Stimulated activated CD4-positive, alpha-beta T cell treated with anti-CD3 and anti-CD28 coated beads, Interleukin-15, amount 100 ng/mL, for 1 hour (primary cell): ENCODE measurements around the gene SOX8.

Source experiments
- DNase-seq, 2 donors: peaks; one replicate each; pipeline ENCODE4 v3.0.0-alpha.2; 2020; ENCODE audit warnings: low read depth in 1 of 2, low spot score in 1 of 2

SOX8 gene

DNA sequence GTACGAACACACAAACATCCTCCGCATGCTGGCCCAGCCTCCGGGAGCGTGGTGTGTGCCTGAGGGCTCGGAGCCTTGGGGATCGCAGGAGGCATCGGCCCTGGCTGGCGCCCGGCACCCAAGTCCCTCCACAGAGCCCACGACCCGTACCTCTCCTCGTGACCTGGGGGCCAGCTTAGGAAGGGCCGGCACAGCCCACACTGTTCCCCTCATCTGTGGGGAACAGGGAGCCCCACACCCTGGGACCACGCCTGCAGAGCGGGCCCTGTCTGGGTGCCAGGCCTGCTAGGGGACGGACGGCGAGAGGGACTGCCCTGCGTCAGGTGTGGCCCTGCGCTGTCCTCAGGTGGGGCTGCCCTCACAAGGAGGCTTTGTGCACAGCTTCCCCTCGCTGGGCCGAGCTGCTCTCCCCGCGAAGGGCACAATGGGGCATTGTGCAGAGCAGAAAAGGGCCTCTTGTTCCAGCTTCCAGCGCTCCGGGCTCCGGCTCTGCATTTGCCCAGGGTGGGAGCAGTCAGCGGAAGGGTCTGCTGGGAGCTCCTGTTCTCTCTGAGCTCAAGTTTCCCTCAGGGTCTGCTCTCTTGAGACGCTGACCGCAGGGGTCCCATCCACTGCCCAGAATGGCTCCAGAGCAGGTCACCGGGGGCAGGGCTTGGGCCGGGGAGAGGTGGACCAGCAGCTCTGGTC, 9.1 kb upstream of the SOX8 start:
- no peak for DNase-seq

DNA sequence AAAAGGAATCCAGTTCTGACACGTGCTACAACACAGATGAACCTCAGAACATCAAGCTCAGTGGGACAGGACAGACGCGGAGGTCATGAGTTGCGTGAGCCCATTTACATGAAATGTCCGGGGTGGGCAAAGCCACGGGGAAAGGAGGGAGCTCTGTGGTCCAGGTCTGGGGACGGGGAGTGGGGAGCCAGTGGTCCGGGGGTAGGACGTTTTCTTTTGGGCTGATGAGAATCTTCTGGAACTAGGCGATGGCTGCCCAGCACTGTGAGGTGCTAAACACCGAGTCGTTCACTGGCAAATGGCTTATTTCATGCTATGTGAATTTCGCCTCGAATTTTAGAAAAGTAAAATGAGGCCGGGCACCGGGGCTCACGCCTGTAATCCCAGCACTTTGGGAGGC, 8.2 kb upstream of the SOX8 start:
- DNase-seq: no peak

DNA sequence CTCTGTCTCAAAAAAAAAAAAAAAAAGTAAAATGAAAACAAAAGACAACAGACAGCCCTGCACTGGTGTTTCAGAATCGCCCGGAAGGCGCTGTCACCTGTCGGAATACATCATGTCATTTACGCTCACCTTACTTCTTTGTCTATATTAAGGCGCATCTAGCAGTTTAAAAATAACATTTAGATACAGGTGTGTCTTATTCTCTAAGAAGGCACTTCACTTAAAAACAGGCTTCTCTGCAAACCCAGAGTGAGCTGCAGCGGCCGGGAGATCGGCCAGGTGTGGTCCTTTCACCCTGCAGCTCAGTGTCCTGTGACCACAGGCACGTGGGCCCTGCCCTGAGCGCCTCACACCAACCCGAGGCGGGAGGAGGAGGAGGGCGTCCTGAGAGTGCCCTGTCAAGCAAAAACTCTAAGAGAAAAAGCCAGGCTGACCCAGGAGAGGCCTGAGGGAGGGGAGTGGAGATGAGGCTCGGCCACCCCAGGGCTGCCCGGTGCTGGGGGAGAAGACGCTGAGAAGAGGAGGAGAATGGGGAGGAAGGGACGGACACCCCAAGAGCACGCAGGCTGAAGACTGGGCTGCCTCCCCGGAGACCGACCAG, 7.5 kb upstream of the SOX8 start:
- no peak for DNase-seq

DNA sequence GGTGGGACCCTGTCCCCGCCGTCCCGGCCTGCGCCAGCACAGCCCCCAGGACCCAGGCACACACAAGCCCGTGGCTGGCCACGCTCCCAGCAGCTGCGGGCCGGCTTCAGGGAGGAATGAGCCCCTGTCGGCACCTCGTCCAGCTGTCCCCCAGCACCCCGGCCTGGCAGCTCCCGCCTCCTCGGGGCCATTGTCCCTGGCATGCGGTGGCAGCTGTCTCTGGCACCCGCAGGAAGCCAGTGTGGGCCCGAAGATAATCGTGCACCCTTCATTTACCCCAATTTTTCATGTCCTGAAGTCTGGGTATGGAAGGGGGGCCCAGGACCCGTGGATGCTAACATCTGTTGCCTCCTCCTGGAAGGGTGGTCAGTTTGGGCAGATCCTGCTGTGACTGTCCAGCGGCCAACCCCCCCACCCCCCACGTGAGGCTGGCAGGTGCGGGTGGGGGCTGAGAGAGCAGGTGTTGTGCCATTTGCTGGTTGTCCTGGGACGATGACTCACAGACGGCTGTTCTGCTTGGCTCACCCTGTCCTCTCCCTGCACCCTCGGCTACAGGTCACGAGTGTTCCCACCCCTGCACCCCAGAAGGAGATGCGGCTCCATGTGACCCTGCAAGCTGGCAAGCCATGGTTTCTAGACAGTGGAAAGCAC, 6.8 kb upstream of the SOX8 start:
- DNase-seq: no peak

DNA sequence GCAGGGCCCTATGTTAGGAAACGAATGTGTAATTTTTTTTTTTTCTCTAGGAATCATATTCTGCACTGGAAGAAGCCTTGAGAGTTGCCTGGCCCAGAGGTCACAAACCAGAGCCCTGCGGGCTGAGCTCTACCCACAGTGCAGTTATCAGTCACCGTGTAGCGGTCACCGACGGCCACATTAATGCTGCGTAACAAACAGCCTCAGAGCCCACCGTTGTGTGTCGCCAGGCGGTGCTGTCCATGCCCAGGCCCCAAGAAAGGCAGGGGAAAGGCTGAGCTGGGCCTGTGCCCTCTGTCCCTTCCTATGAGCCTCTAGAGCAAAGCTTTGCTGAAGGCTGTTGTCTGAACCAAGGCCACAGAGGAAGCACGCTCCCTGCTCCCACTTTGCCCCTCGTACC, 6.3 kb upstream of the SOX8 start:
- DNase-seq: no peak

DNA sequence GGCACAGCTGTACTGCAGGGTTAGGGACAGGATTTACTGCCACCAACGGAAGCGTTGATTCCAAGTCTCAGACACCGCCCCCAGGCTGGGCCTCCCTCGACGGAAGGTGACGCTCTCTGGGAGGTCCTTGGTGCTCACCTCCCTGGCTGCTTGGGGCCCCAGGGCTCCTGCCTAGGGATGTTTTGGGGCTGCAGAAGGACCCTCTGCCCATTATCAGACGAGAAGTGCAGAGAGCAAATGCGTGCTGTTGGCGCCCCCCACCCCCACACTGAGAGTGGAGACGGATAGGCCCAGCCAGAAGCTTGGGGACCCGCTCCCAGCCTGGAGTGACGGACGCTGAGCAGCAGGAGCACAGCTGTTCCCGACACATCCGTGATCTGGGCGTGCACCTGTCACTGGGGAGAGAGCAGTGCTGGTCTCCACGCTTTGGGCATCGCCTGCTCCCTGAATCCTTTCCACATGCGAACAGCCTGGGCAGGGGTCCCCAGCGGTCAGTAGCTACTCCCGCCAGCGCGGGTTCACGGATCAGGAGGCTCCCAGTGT, 5.1 kb upstream of the SOX8 start:
- DNase-seq: no peak

DNA sequence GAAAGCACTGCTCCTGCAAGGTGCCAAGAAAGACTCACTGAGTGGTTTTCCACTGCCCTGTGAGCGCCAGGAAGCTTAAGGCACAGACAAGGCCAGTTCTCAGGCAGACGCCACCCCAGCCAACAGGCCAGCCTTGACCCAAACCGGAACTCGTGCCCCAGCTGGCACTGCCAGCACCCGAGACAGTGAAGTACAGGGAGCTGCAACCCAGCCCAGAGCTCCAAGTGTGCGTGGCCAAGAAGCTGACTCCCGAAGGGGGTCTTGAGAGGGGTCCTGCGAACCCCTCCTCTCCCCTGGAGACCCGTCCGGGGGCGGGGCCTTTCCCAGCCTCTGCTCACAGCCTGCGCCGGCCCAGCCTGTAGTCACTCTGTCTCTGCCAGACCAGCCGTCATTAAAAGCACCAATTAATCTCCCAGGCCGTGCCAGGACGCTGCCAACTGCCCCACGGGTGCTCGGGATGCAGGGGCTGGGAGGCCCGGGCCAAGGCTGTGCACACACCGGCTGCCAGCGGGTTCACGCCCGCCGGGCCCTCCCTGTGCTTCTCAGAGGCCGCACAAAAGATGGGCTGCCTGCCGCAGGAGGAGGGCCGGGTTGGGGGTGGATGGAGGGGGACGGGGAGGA, 4.4 kb upstream of the SOX8 start:
- DNase-seq: no peak

DNA sequence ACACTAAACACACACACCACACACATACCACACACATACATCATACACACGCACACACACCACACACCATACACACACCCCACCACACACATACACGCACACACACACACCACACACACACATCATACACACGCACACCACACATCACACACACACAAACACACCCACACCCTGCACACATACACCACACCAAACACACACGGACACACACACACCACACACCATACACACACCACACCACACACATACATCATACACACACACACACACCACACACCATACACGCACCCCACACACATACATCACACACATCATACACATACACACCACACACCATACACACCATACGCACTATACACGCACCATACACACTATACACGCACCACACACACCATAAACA, 3.7 kb upstream of the SOX8 start:
- no peak for DNase-seq

DNA sequence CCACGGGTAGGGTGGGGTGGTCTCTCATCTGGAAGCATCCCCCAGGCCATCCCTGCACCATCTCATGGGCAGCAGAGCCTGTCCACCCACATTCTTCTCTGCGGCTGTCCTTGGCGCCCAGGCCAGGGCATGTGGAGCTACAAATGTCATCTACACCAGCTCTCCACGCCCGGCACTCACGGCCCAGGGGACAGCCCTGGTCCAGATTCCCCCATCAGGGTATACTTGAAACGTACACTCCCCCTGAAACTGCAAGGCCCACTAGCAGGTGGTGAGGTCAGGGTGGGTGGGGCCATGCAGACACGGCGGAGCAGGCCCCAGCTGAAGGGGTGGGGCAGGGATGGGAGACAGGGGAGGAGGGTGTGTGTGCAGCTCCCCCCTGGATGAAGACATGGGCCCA, 3.2 kb upstream of the SOX8 start:
- DNase-seq: no peak

DNA sequence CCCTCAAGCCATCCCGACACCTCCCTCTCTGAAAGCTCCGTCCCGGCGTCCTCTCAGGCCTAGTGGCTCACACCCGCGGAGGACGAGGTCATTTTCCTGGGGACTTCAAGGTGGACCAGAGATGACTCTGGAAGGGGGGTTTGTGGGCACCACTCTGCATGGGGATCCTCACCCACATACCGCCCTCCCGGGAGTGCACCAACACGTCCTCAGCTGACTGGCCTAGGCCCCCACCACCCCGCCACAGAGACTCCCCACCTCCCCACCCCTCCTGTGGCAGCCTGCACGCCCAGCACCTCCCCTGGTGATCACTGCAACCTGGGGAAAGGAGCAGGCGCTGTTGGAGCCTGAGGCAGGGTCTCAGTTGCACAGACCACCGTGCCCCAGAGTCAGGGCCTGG, 2.4 kb upstream of the SOX8 start:
- no peak for DNase-seq

DNA sequence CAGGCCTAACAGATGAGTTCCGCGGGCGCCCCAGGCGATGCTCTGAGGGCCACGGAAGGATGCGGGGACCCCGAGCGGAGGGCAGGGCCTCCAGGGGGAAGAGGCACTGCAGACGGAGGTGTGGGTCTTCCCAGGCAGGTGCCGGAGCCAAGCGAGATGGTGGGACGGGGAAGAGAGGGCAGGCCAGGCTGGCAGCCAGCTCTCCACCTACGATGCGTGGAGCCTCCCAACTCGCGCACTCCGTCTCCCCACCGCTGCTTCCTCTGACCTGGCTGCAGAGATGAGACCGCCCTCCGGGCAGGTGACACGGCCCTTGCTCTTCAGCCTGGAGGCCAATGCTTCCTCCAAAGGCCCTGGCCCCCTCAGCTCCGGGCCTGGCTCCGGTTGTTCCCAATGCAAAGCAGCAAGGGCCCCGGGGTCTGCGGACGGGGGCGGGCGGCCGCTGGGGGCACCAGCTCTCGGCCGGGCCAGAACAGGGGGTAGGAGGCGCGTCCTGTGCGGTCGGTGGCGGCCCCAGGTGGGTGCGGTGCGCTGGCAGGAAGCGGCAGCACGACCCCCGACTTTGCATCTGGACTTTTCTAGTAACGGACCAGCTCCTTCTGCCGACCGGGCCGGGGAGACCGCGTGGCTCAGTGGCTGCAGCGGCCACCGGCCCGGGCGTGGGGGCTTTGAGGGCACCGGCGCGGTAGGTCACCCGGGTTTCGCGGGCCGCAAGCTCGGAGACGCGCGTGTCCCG, 1.5 kb upstream of the SOX8 start:
- DNase-seq: no peak

DNA sequence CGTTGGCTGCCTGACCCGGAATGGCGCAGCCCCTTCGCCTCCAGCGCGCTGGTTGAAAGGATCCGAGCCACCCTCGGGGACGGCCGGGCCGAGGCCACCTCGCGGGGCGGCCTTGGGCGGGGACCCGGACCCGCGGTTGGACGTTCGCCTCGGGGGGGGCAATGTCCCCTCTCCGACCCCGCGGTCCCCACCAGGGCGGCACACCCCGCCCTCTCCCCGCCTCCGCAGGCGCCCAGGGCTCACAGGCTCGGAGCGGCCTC, 1.0 kb upstream of the SOX8 start:
- DNase-seq: no peak

DNA sequence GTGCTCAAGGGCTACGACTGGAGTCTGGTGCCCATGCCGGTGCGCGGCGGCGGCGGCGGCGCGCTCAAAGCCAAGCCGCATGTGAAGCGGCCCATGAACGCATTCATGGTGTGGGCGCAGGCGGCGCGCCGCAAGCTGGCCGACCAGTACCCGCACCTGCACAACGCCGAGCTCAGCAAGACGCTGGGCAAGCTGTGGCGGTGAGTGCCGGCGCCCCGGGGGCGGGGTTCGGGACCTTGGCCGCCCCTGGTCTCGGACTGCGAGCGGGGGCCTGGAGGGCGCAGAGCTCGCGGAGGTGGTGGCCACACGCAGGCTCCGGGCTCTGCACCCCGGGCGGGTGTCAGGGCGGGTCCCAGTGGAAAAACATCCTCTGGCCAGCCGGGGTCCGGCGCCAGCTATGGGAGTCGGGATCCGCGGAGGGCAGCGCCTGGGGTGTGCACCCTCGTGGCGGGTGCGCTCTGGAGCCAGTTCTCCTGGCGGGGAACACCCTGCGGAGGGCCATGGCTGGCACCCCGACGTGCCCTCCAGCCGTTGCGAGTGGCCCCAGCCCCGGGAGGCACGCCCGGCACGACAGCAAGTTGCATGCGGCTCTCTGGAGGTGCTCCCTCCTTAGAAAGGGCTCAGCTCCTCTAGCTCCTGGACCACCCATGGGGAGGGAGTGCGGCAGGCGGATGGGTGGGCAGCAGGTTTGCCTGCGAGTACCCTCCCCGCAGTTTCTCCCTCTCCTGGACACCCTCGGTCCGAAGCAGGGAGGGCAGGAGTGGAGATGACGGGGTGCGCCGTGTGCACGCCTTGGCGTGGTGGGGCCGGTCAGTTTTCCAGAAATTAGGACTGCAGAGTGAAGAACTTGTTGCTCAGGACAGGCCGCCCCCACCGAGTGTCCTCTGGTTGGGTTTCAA, 824 bp downstream of the SOX8 start:
- DNase-seq: no peak

DNA sequence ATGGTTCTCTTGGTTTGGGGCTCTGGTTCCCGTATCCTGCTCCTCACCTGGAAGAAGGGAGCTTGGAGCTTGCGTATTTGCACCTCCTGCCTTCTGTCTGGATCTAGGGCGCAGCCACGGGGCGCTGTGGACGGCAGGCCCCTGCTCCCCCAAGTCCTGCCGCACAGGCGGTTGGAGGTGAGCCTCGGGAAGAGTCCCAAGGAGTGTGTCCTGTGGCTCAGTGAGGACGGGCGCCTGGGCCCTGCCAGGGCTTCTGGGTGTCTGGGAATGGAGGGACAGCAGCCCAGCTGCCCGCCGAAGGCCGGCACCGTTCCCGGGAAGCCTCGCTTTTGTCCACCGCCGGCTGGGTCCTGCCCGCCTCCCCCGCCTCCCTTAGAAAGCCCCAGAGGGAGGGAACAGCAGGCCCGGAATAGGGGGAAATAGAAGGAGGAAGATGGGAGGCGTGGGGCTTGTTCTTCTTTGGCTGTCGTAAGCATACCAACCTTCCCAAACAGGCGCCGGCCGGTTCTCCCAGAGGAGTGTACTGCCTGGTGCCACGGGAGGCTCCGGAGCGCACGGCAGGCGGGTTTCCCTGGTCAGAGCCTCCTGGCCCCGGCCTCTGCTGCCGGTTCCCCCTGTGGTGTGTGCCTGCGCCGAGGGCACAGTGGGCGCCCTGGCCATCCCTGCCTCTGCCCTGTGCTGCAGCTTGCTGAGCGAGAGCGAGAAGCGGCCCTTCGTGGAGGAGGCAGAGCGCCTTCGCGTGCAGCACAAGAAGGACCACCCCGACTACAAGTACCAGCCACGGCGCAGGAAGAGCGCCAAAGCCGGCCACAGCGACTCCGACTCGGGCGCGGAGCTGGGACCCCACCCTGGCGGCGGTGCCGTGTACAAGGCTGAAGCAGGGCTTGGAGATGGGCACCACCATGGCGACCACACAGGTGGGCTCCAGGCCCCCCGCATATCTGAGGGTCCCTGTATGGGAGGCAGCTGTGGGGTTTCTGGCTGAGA, 1.8 kb downstream of the SOX8 start:
- no peak for DNase-seq

DNA sequence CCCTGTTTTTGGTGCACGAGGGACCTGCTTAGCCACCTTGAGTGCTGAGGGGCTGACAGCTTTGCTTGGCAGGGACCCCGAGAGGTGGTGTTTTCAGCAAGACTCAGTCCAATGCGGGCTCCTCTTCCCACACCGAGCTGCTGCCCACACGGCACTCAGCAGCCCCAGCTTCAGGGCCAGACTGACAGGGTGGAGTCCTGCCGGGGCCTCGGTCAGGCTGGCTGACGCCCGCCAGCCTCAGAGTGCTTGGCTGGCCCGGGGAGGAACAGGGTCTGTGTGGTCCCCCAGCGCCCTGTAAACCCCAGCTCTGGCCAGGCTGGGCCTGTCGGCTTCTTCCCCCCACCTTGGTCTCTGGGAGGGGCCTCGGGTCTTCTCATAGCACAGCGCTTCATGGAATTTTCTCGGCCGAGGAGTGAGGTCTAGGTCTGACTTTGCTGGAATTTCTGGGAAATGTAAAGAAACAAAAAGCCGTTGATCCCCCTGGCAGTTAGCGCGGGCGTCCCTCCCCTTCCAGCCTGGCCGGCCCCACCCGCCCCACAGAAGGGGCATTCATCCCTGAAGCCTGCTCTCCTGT, 2.6 kb downstream of the SOX8 start:
- no peak for DNase-seq

DNA sequence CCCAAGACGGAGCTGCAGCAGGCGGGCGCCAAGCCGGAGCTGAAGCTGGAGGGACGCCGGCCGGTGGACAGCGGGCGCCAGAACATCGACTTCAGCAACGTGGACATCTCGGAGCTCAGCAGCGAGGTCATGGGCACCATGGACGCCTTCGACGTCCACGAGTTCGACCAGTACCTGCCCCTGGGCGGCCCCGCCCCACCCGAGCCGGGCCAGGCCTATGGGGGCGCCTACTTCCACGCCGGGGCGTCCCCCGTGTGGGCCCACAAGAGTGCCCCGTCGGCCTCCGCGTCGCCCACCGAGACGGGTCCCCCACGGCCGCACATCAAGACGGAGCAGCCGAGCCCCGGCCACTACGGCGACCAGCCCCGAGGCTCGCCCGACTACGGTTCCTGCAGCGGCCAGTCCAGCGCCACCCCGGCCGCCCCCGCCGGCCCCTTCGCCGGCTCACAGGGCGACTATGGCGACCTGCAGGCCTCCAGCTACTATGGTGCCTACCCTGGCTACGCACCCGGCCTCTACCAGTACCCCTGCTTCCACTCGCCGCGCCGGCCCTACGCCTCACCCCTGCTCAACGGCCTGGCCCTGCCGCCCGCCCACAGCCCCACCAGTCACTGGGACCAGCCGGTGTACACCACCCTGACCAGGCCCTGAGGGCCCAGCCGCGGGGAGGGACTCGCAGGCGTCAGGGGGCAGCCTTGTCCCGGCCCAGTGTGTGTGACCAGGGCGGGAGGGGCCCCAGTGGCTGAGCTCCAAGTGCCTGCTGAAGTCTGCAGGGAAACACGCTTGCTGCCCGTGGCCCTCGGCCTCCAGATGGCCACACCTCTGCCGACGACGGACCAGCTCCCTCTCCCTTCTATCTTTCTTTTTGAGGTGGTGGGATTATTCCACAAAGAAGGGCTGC, 3.4 kb downstream of the SOX8 start:
- DNase-seq: no peak

DNA sequence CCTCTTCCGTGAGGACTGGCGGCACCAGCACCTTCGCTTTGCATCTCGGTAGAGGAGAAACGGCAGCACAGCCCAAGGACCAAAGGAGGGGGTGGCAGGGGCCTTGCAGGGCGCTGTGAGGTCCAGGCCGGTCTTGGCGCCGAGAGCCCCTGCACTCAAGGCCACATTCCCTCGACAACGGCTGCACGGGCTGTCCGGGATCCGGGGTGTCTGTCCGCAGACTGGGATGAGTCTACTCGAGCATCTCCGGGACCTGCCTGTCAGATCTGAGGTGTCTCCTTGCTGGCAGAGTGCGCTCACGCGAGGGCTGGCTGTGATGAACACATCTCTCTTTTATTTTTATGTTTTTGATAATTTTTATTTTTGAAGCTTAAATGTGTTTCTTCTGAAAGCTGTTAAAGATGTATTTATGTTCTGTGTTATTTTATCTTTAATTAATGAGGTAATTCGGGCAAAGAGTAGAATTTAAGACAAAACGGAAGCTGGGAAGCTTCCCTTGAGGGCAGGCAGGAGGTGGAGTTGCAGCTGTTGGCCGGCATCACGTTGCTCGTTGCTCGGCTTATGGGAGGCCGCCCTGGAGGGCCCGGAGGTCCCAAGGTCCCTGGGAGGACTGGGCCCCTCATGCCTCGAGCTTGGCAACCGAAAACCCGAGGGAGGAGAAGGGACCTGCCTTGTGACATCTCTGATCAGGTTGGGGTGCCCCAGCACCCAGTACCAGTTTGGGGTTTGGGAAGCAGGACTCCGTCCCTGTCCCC, 4.3 kb downstream of the SOX8 start:
- DNase-seq: no peak
